ENCODE data around the gene KIAA1217. TPM values are rescaled to one million over a fixed set of nuclear protein-coding genes. Genes with fewer than 3 reads are reported as not detected.

KIAA1217 gene
- total and polyA plus RNA-seq, 9 of the 15 experiments (the other 6 are each of a cell fraction or from before 2014, with no cell fraction given), result 0.04 TPM; not detected in 8

DNA sequence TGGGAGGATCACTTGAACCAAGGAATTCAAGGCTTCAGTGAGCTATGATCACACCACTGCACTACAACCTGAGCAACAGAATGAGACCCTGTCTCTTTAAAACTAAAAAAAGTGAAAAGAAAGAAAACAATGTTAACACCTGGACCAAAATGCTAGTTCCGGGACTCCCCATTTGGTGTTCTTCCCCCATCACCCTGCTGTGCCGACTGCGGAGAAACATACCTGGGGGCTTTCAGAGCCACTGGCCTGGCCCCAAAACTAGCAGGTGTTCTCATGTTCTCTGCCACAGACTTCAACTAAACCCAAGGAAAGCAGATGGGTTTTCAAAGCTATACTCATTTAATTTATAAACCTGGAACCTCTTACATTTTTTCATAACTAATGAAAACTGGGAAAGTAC lies 250.9 kb downstream of the KIAA1217 start (continued):
- no peak for TF ChIP-seq BACH1 (tag; IDR thresholded peaks at IDR 0.05)
- no peak for TF ChIP-seq GATAD2A (IDR thresholded peaks at IDR 0.05)

DNA sequence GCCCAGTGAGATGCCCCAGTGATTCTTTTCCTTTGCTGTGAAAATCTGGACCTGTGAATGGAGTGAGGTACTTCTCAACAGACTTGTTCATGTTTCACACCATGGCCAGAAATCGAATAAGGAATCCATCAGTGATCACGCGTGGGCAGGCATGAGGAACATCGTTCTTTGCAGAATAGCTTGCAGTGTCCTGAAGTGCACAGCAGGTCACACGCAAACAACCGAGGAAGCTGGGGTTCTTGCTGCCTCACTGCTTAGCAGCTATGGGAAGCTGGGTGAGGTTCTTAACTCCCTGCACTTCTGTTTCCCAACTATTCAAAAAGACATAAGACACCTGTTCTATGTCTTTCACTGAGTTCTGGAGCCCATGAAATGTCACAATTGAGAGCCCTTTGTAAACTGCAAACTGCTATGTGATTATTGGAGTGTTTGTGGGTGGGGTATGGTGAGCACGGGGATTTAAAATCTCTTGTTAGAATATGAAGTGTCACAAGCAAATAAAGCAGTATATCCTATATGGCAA lies 253.4 kb downstream of the KIAA1217 start:
- Histone ChIP-seq H3K9me3 (replicated peaks; ENCODE audit: control insufficient read depth, insufficient read depth, low read depth, low read length) (no peaks in the 10 kb centered on the region), H3K36me3 (ENCODE audit: control insufficient read depth, insufficient read depth, low read length) (no peaks in the 10 kb centered on the region), H3K4me1 (replicated peaks in 1 of 2; ENCODE audit: control insufficient read depth in 2 of 2, insufficient read depth in 2 of 2, low read length in 2 of 2) (no peaks in the 10 kb centered on the region), H2AFZ (ENCODE audit: low read depth, low read length) (no peak overlapping the region), H3K4me2 (ENCODE audit: insufficient read depth, low read length) (no peak overlapping the region), H4K20me1 (replicated peaks; ENCODE audit: control insufficient read depth, insufficient read depth, low read length) (no peaks in the 10 kb centered on the region; the same call in 1 of the 2 replicates), H3K4me3 (no peak overlapping the region), H3K79me2 (ENCODE audit: control insufficient read depth, insufficient read depth, low read length) (no peaks in the 10 kb centered on the region), H3K9me1 (ENCODE audit: control insufficient read depth, insufficient read depth, low read length) (no peaks in the 10 kb centered on the region), H3K9ac (ENCODE audit: insufficient read depth in 1 of 2, low read depth in 2 of 2, low read length in 2 of 2) (no peak overlapping the region), H3K27ac (ENCODE audit: extremely low read depth, low read depth, low read length) (no peak overlapping the region), H3K27me3 (ENCODE audit: control insufficient read depth in 2 of 2, insufficient read depth in 2 of 2, low read length in 2 of 2) (peaks cover 13 to 16% of the 10 kb centered on the region in 2 experiments; a peak in 3 of 5 replicates)
- intact Hi-C loops (cut with micrococcal nuclease) (no loop called here), in situ Hi-C loops (cut with MboI) (no loop called here)
- ATAC-seq (no peak), DNase-seq (ENCODE audit: extremely low read depth in 1 of 4, low spot score in 3 of 4) (no peak), FAIRE-seq (no peak)
- 1% methylated on average over 7 of the region's 7 CpGs for WGBS (ENCODE audit: insufficient coverage, low coverage, missing lambda C conversion rate)
- TF ChIP-seq RBM39 (optimal IDR thresholded peaks at IDR 0.05; ENCODE audit: low read depth, low read length), result no peak
- TF ChIP-seq EHMT2 (IDR thresholded peaks at IDR 0.05), result no peak
- TF ChIP-seq ASH1L (IDR thresholded peaks at IDR 0.05; ENCODE audit: borderline replicate concordance, low read depth, partially characterized antibody), result no peak
- TF ChIP-seq ARHGAP35 (IDR thresholded peaks at IDR 0.05; ENCODE audit: partially characterized antibody), result no peak
- no peak for TF ChIP-seq SP1 (CRISPR knock-in tag; IDR thresholded peaks at IDR 0.05)
- TF ChIP-seq CHD2 (IDR thresholded peaks at IDR 0.05; ENCODE audit: low read depth, low read length), result no peak
- TF ChIP-seq ZBTB8A (IDR thresholded peaks at IDR 0.05; ENCODE audit: partially characterized antibody), result no peak
- TF ChIP-seq POU5F1 (IDR thresholded peaks at IDR 0.05; ENCODE audit: borderline replicate concordance, low read depth, low read length, partially characterized antibody), result no peak
- no peak for TF ChIP-seq ZNF79 (CRISPR knock-in tag; IDR thresholded peaks at IDR 0.05; ENCODE audit: low read depth)
- no peak for TF ChIP-seq HEY1 (CRISPR knock-in tag; IDR thresholded peaks at IDR 0.05; ENCODE audit: borderline replicate concordance)
- no peak for TF ChIP-seq TFAM (CRISPR knock-in tag; conservative IDR thresholded peaks at IDR 0.05)
- no peak for TF ChIP-seq POLR2G (IDR thresholded peaks at IDR 0.05; ENCODE audit: low read depth, low read length)
- no peak for TF ChIP-seq MYC (IDR thresholded peaks at IDR 0.05; ENCODE audit: low read depth, low read length)
- TF ChIP-seq MYC (CRISPR knock-in tag; IDR thresholded peaks at IDR 0.05; ENCODE audit: borderline replicate concordance, low read depth), result no peak
- no peak for TF ChIP-seq ZNF696 (CRISPR knock-in tag; conservative IDR thresholded peaks at IDR 0.05)
- no peak for TF ChIP-seq DMBX1 (CRISPR knock-in tag; IDR thresholded peaks at IDR 0.05; ENCODE audit: borderline replicate concordance)
- no peak for TF ChIP-seq CAMTA2 (CRISPR knock-in tag; conservative IDR thresholded peaks at IDR 0.05)
- TF ChIP-seq, protein P1, sequence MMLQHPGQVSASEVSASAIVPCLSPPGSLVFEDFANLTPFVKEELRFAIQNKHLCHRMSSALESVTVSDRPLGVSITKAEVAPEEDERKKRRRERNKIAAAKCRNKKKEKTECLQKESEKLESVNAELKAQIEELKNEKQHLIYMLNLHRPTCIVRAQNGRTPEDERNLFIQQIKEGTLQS (IDR thresholded peaks at IDR 0.05), result no peak
- TF ChIP-seq, protein P1 (CRISPR knock-in tag; conservative IDR thresholded peaks at IDR 0.05), result no peak
- no peak for TF ChIP-seq ZNF445 (CRISPR knock-in tag; IDR thresholded peaks at IDR 0.05; ENCODE audit: low read depth)
- CTCF ChIA-PET (ENCODE audit: low intra/inter-chr PET ratio), result no interaction called here
- POLR2A ChIA-PET, result no interaction called here
- no TSS peak for BruUV-seq (replicated peaks)
